Measurements from ENCODE around the gene MRGPRF. TPM values are rescaled to one million over a fixed set of nuclear protein-coding genes. Genes with fewer than 3 reads are reported as not detected.
A peak's percentile ranks its signal among the peaks of the same experiment; 100 is the strongest.

MRGPRF gene
- total RNA-seq, 6 experiments from 2014 or later = 51.4 to 74.9 (median 63.9) TPM

DNA sequence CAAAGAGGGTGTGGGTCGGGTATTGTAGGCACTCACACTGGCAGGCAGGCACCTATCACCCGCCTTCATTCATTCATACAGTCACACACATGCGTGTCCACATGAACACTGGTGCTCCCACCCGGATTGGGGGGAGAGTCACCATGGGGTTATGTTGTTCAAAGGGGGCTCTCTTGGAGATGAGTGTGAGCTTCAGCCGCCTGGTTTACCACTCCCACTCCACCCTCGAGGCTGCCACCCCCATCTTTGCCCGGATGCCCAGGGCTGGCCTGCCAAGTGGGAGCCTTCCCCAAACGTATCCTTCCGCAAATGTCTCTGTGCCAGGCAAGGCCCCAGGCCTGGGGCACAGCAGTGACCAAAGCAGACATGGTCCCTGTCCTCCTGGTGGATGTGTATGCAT is 54.8 kb downstream of the MRGPRF start:
- Mint-ChIP-seq H3K27me3 (ENCODE audit: insufficient read depth) (peaks cover 7% of the 10 kb centered on the region), H3K27ac (no peak overlapping the region), H3K9me3 (peaks cover 7% of the 10 kb centered on the region; the same call in 1 of the 2 replicates), H3K36me3 (ENCODE audit: low read depth) (no peaks in the 10 kb centered on the region), H3K4me3 (no peak overlapping the region), H3K4me1 (ENCODE audit: low read depth) (peaks cover 8% of the 10 kb centered on the region)
- TF ChIP-seq CTCF (IDR thresholded peaks at IDR 0.05) = no peak
- no peak for DNase-seq

DNA sequence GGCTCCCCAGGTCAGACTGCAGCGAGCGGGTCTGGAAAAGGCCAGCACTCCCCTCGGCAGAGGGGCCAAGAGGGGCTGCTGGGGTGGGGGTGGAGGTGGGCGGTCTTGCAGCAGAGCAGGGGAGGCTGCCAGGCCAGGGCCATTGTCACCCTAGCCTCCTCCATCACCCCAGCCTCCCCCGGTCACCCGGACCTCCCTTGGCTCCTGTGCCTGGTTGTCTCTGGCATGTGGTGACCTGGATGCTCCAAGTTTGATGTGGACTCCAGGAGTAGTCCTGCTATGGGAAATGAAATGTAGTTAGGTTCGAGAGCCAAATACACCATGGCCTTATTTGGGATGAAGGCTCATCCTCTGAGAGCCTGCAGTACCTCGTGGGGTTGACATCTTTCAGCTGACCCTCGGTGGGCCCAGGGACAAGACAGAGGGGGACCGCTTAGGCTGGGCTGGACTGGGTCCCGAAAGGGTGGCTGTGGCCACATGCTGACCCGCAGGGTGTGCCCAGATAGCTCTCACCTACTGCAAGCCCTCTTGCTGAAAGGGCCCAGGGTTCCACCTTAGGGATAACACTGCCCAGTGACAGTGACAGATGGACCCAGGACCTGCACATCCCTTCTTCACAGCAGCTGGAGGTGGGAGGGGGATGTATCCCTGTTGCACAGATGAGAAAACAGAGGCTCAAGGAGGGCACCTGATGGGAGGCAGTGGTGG is 56.3 kb downstream of the MRGPRF start:
- TF ChIP-seq CTCF (IDR thresholded peaks at IDR 0.05) = no peak; the same call in 1 of the 2 replicates
- DNase-seq = no peak
- Mint-ChIP-seq H3K4me1 (ENCODE audit: low read depth) (peaks cover 8% of the 10 kb centered on the region), H3K36me3 (ENCODE audit: low read depth) (no peaks in the 10 kb centered on the region), H3K4me3 (no peak overlapping the region), H3K27me3 (ENCODE audit: insufficient read depth) (peaks cover 3% of the 10 kb centered on the region), H3K27ac (no peak overlapping the region), H3K9me3 (no peaks in the 10 kb centered on the region)

DNA sequence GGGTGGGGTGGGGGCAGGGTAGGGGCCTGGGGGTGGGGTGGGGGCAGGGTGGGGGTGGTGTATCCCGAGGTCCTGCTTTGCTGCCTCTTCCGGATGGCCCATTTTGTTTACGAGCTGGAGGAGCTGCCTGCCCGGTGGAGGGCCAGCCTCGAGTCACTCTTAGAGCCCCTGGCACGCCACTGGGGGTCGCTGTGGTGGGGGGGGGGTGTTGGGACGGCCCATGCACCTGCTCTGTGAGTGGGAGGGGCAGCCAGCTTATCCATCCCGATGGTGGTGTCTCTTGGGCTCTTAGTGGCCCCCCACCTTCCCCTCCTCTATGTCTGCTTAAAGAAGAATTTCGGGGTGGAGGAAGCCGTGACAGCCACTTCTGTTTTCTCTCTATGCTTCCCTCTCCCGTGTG is 56.9 kb downstream of the MRGPRF start:
- no peaks in the 10 kb centered on the region for H3K36me3 Mint-ChIP-seq (ENCODE audit: low read depth)
- peaks cover 3% of the 10 kb centered on the region for H3K27me3 Mint-ChIP-seq (ENCODE audit: insufficient read depth)
- H3K4me1 Mint-ChIP-seq (ENCODE audit: low read depth) = peaks cover 8% of the 10 kb centered on the region
- TF ChIP-seq CTCF (IDR thresholded peaks at IDR 0.05) = peak; percentile 55
- no peaks in the 10 kb centered on the region for H3K9me3 Mint-ChIP-seq
- DNase-seq = no peak
- H3K4me3 Mint-ChIP-seq = no peak overlapping the region
- H3K27ac Mint-ChIP-seq = no peak overlapping the region

DNA sequence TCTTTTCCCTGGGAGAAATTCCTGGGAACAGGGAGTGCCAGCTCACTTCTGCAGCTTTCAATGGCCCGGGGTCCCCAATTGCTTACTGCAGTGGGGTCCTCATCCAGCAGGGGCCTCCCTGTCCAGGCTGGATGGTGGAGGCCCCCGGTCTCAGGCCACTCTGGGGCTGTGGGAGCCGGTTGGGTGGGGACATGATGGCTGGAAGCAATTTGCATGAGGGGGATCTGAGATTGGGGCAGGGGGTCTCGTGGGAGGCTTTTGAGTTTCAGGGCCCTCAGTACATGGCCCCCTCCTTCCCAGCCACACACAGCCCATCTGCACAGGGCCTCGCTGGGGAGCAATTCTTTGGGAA is 57.5 kb downstream of the MRGPRF start:
- Mint-ChIP-seq H3K9me3 (no peaks in the 10 kb centered on the region), H3K27ac (peak overlapping the region; percentile 79; the same call in 1 of the 2 replicates), H3K4me1 (ENCODE audit: low read depth) (peaks cover 8% of the 10 kb centered on the region), H3K36me3 (ENCODE audit: low read depth) (no peaks in the 10 kb centered on the region), H3K4me3 (peak overlapping the region; percentile 31), H3K27me3 (ENCODE audit: insufficient read depth) (peaks cover 3% of the 10 kb centered on the region)
- no peak for DNase-seq
- TF ChIP-seq CTCF (IDR thresholded peaks at IDR 0.05) = no peak

GRCh38 chr11:68954836-68955606 is 58.0 kb downstream of the MRGPRF start:
- TF ChIP-seq CTCF (IDR thresholded peaks at IDR 0.05) = no peak

More at GRCh38 chr11:68954836-68955606, 58.0 kb downstream of the MRGPRF start:
- peak overlapping the region; percentile 31 for H3K4me3 Mint-ChIP-seq
- H3K27me3 Mint-ChIP-seq (ENCODE audit: insufficient read depth) = peaks cover 3% of the 10 kb centered on the region
- peaks cover 8% of the 10 kb centered on the region for H3K4me1 Mint-ChIP-seq (ENCODE audit: low read depth)
- peak; percentile 22 for DNase-seq
- peak overlapping the region; percentile 79 for H3K27ac Mint-ChIP-seq
- H3K36me3 Mint-ChIP-seq (ENCODE audit: low read depth) = no peaks in the 10 kb centered on the region
- H3K9me3 Mint-ChIP-seq = no peaks in the 10 kb centered on the region

Other genes with a start within 250 kb of the MRGPRF start
- 10 to 100 TPM; 35.5 to 63.7 (median 55.8) TPM for gene CPT1A, start 171.3 kb downstream of the MRGPRF start, total RNA-seq (2021; fragmentation: NEBNext Ultra II Directional; extraction: Animal tissue kit (Norgen Biotek cat#: 25700))
- 10 to 100 TPM; 60.8 to 69.9 (median 63.9) TPM for gene MRPL21, start 109.4 kb downstream of the MRGPRF start, total RNA-seq (2021; fragmentation: NEBNext Ultra II Directional; extraction: Animal tissue kit (Norgen Biotek cat#: 25700))
- gene IGHMBP2, start 109.4 kb downstream of the MRGPRF start, total RNA-seq (2021; fragmentation: NEBNext Ultra II Directional; extraction: Animal tissue kit (Norgen Biotek cat#: 25700)) = 10 to 100 TPM; 11.9 to 15.4 (median 14.1) TPM
- not detected for gene MRGPRD, start 32.3 kb downstream of the MRGPRF start, total RNA-seq (2021; fragmentation: NEBNext Ultra II Directional; extraction: Animal tissue kit (Norgen Biotek cat#: 25700))
- gene TPCN2, start 35.7 kb upstream of the MRGPRF start, total RNA-seq (2021; fragmentation: NEBNext Ultra II Directional; extraction: Animal tissue kit (Norgen Biotek cat#: 25700)) = 10 to 100 TPM in 1 of 6 experiments, 1 to 10 TPM in 5; 8.0 to 11.2 (median 9.0) TPM
- gene SMIM38, start 142.7 kb upstream of the MRGPRF start, total RNA-seq (2021; fragmentation: NEBNext Ultra II Directional; extraction: Animal tissue kit (Norgen Biotek cat#: 25700)) = not detected

Measured in HFFc6 (cell line).